GM21360 (cell line): ENCODE results near the gene PHRF1.

ENCODE experiments used
- ATAC-seq: cut with Tn5 transposase; IDR thresholded peaks from one replicate; pipeline ENCODE4 v1.9.1; 2021; ENCODE audit warnings: mild to moderate bottlenecking, moderate library complexity; ENCODE audit not compliant: unreplicated experiment

The PHRF1 gene, protein sequence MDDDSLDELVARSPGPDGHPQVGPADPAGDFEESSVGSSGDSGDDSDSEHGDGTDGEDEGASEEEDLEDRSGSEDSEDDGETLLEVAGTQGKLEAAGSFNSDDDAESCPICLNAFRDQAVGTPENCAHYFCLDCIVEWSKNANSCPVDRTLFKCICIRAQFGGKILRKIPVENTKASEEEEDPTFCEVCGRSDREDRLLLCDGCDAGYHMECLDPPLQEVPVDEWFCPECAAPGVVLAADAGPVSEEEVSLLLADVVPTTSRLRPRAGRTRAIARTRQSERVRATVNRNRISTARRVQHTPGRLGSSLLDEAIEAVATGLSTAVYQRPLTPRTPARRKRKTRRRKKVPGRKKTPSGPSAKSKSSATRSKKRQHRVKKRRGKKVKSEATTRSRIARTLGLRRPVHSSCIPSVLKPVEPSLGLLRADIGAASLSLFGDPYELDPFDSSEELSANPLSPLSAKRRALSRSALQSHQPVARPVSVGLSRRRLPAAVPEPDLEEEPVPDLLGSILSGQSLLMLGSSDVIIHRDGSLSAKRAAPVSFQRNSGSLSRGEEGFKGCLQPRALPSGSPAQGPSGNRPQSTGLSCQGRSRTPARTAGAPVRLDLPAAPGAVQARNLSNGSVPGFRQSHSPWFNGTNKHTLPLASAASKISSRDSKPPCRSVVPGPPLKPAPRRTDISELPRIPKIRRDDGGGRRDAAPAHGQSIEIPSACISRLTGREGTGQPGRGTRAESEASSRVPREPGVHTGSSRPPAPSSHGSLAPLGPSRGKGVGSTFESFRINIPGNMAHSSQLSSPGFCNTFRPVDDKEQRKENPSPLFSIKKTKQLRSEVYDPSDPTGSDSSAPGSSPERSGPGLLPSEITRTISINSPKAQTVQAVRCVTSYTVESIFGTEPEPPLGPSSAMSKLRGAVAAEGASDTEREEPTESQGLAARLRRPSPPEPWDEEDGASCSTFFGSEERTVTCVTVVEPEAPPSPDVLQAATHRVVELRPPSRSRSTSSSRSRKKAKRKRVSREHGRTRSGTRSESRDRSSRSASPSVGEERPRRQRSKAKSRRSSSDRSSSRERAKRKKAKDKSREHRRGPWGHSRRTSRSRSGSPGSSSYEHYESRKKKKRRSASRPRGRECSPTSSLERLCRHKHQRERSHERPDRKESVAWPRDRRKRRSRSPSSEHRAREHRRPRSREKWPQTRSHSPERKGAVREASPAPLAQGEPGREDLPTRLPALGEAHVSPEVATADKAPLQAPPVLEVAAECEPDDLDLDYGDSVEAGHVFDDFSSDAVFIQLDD (N-terminal part only)

DNA sequence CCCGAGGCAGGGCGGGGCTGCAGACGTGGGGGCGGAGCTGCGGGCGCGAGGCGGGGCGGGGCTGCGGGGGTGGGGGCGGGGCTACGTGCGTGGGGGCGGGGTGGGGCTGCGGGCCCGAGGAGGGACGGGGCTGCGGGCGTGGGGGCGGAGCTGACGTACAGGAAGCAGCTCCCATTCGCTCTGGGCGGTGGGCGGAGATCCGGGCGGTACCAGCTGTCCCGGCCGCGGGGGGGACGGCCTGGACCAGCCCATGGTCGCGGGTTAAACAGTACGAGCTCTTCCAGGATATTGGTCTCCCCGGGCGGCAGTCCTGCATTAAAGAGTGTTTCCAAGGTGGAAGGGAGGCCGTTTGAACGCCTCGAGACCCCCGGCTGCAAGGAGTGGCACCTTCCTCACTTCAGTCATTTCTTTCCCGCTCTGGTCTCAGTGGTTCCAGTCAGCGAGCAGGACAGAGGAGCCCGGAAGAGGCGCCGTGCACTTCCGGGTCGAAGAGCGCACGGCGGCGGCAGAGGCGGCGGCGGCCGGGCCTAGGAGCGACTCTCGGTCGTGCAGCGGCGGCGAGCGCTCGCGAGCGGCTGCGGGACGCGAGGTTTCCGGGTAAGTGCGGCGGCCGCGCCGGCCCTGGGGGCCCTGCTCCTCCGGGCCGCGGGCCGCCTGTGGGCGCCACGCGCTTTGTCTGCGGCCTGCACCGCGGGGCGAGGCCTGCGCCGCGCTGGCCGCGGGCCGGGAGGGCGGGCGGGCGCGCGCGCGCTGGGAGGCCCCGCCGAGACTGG lies at the start of gene PHRF1:
Gene PHRF1 (plus strand): TSS at position 475 of the 773 bp plus-strand sequence. CDS start 5,043 bp downstream, outside the sequence.
- peak; percentile 62 for ATAC-seq

DNA sequence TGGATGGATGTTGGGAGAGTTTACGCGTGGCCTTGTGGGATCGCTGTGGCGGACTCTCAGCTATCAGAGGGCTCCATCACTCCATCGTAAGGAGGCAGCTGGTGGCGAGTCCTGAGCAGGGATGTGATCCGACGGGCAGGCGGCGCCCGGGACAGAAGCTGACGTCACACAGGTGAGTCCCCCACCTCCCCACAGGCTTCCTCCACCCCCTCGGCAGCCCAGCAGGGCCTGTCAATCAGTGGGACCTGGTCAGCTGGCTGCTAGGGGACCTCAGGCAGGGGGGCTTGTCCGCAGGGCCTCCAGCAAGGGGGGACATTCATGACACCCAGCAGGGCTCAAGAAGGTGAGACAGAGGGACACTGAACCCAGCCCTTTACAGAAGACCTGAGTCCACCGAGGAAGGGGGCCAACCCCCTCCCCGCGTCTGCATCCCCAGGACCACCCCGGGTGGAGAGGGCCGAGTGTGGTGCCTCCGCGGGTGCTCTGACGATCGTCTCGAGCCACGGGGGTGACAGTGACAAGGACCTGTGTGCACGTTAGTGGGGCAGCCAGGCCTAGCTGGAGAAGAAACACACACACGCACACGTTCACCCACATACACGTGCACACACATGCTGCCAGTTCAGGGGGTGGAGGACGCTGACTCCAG lies 48.0 kb upstream of the PHRF1 start:
- ATAC-seq = no peak

DNA sequence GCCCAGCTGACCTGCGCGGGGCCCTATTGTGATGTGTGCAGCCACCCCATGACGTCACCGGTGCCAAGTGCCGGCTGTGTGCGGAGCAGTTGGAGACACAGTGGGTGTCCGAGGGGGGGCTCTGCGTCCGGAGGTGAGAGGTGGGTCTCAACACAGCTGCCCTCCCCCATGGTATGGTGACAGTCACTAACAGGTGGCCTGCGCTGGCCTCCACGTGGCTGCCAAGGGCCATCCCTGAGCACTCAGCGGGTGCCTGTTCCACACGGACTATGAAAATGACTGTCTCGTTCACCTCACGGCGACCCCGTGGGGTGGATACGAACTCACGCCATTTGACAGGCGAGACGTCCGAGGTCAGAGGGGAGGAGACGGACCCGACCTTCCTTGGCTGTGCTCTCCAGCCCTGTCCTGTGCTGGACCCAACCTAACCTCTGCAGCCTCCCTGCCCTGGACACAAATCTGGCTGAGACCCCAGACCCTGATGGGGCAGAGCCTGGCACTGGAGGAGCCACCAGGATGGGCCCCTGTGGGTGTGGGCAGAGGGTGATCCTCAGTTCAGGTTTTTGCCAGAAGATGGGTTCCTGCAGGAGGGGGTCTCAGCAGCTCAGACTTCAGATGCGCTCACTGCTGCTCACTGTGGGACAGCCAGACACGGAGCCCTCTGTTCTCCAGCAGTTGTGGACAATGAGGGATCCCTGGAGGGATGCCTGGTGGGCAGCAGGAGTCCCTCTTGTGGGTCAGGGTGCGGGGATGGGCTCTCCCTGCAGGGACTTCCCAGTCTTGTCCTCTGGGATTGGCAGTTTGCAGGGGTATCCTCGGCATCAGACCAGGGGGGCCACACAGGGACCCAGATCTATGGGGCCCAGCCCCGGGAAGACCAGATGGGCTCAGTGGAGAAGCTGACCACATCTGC lies 47.2 kb upstream of the PHRF1 start:
- ATAC-seq = no peak

DNA sequence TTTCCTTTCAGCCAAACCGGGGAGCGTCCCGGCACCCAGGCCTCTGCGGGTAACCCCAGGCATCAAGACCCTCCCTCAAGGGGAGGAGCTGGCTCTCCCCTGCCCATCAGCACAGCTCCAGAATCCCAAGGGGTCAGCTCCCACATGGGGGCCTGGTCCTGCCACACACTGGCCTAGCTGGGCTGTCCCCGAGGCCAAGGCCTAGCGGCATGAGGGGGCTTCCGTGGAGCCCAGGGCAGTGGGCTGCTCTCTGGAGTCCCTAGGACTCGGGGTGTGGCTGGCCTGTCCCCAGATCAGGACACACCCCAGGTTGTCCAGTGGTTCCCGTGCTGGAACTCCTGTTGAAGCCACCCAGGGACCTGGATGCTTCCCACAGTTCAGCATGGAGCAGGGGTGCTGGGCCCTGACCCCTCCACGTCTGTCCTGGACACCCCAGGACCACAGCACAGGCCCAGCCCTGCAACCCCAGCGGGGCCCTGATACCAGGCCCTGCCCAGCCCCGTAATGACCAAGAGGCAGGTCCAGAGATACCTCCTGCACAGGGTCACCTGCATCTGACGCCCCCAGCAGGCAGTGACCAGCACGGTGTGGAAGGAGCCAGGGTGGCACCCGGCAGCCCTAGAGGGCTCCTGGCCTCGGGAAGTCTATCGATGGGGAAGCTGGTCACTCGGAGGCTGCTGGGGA lies 46.4 kb upstream of the PHRF1 start:
- no peak for ATAC-seq

DNA sequence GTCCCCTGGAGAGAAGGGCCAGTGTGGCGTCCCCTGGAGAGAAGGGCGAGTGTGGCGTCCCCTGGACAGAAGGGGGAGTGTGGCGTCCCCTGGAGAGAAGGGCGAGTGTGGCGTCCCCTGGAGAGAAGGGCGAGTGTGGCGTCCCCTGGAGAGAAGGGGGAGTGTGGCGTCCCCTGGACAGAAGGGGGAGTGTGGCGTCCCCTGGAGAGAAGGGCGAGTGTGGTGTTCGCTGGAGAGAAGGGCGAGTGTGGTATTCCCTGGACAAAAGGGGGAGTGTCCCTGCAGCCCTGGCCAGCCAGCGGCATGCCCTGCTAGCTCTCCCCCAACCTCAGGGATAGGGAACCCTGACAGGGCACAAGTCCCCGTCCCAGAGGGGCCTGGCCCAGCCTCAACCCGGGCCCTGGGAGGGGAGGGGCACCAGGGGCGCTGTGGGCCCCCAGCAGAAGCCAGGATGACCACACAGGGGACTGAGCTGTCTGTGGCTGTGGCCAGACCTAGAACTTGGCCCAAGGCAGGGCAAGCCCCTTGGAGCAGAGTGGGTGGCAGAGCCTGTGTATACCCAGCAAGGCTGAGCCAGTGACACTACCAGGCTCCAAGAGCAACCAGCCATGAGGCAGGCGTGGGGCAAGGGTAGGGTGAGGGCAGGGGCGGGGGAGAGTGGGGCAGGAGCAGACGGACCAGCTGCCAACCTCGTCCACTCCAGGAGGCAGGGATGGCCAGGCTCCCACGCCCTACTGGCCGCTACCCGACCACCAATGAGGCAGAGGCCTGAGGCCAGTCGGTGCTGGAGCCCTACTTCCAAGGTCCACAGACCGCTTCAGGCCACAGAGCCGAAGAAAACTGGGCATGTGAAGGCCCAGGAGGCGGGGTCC lies 45.1 kb upstream of the PHRF1 start:
- no peak for ATAC-seq

DNA sequence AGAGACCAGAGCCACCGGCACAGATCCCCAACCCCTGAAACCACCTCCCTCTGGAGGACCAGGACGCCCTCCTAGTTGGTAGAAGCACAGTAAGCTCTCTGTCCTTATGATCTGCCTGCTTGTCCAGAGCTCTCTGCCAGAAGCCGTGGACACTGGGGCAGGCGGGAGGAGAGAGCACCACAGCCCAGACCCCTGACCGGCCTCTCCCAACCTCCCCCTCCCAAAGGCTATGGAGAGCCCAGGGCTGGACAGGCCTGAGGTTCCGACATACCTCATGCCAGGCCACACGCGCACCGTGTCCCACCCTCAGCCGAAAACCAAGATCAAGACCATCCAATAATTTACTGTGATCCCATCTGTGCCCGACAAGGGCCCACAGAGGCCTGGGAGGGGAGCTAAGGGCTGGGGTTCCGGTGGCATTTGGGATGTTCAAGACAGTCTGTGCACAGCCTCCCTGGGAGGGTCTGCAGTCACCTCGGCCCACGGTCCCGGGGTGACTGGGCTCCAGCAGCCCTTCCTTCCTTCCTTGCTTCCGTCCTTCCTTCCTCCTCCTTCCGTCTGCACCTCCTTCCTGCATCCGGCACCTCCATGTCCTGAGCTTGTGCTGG lies 44.2 kb upstream of the PHRF1 start:
- no peak for ATAC-seq

DNA sequence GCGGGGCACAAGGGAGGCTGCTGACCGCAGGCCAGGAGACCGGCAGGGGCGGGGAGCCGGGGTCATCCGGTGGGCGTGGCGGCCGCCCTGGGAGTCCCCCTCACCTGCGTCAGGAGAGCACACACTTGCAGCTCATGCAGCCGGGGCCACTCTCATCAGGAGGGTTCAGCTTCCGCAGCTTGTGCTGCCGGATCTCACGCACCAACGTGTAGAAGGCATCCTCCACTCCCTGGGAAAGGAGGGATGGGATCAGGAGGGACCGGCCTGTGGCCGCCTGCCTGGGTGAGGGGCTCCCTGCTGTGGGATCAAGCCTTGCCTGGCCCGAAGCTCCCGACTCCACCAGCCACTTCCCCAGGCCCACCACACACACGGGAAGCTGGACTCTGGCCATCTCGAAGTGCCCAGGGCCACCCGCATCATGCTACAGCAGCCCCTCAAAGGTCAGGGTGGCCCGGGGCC lies 43.7 kb upstream of the PHRF1 start:
- ATAC-seq = no peak

DNA sequence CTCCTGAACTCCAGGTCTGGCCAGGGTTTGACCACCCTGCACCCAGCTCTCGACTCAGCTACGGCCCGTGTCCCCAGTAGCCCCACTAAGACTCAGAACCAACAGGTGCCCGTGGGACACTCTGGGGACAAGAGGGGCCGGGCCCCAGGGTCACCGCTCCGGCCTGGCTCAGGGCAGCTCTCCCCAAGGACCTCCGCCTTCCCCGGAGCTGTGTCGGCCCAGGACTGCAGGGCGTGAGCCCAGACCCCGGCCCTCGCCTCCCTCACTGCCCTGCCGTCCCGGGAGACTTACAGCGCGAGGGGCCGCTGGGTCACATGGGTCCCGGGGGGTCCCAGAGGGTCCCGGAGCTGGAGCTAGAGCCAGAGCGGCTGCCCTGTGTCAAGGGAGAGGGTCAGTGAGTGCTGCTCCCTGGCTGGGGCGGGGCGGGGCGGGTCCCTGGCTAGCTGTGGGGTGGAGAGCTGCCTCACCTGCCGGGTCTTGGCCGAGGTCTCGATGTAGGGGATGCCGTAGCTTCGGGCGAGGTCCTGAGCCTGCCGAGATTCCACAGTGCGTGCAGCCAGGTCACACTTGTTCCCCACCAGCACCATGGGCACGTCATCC lies 43.2 kb upstream of the PHRF1 start:
- ATAC-seq = no peak

DNA sequence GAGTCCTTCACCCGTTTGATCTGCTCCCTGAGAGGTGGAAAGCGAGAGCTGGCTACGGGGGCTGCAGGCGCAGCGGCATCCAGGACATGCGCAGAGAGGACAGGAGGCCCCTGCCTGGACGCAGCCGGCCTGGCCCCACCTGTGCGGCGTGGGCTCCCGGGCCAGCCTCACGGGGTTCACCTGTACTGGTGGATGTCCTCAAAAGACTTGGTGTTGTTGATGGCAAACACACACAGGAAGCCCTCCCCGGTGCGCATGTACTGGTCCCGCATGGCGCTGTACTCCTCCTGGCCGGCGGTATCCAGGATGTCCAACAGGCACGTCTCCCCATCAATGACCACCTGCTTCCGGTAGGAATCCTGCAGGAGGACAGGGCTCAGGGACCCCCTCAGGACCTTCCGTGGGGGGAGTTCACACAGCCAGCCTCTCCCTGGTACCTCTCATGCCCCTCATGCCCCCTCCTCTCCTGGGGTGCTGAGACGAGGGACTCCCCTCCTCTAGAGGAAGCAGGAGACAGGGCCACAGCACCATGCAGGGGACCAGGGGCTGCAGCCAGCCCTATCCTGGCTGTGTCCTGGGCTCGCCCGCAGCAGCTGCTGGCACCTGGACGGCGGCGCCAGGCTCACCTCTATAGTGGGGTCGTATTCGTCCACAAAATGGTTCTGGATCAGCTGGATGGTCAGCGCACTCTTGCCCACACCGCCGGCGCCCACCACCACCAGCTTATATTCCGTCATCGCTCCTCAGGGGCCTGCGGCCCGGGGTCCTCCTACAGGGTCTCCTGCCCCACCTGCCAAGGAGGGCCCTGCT lies 42.5 kb upstream of the PHRF1 start:
- ATAC-seq = no peak

DNA sequence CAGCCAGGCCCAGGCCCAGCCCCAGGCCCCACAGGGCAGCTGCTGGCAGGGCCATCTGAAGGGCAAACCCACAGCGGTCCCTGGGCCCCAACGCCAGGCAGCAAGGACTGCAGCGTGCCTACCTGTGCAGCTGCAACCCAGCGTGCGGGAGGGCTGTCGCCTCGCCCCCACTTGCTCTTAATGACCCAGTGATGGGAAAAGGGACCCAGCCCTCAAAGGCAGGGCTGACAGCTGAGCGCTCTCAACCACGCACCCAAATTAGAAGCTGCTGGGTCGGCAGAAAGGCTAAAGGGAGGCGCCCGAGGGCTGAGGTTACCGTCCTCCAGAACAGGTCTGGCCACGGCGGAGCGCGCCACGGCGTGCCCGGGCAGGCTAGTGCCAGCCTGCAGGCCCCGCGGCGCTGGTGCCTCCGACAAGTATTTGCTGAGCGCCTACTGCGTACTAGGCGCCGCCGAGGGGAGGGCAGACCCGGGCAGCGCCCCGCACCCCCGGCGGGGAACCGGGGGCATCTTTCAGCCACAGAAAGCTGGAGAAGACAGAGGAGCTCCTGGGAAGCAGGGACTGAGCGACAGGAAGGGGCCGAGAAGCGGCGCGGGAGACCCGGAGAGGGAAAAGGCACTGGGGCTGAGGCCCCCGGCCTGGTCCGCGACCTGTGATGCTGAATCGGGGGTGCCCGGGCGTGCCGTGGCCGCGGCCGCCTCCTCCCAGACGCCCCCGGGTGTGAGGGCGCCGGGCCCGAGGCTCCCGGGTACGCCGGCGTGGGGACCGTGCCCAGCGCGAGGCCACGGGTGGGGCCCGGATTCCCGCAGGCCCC lies 41.7 kb upstream of the PHRF1 start:
- peak; percentile 0 for ATAC-seq

DNA sequence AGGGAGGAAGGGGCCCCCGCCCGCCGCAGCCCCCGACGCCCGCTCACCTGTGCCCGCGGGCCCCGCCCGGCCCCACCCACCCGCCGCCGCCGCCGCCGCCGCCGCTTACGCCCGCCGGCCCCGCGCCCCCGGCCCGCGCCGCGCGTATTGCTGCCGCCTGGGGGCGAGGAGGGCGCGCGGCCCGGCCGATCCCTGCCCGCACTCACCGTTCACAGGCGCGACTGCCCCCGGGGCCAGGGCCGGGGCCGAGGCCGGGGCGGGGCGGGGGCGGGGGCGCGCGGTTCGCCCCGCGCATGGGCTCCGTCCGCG lies 41.1 kb upstream of the PHRF1 start:
- no peak for ATAC-seq

DNA sequence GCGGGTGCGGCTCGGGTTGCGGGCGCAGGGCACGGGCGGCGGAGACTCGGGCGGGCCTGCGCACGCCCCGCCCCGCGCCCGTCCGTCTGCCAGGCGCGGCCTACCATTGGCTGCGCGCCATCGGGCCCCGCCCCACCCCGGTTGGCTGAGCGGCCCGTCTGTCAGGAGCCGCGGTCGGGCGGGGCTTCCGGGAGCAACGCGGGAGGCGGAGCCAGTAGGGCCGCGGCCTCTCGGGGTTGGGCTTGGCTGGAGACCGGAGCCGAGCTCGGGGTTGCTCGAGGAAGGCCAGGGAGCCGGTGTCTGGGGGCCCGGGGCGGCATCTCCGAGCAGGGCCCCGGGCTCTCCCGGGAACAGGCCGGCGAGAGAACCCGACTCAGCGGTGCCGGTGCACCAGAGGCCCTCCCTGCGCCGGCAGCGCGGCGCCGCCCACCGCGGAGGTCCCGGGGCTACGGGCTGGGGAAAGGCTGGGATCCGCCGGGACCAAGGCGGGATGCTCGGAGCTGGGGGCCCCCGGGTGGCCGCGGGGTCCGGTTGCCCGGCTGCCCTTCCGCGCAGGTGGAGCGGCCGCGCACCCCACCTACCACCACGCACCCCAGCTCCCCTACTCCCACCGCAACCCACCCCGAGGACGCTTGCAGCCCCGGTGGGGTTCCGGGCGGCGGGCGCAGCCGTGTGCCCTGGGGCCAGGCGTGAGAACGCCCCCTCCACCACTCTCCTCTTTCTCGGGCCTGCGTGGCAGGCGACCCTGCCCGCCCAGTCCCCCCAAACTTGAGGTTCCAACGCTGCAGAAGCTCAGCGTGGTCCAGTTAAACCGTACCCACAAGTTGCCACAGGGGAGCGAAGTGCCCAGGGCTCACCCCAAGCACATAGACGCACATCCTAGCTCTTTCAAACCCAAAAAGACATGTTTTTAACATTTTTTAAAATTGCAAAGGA lies 40.5 kb upstream of the PHRF1 start, which contains the start of gene HRAS:
Gene HRAS (minus strand): TSS at position 58 of the 936 bp plus-strand sequence.
- peak; percentile 57 for ATAC-seq

DNA sequence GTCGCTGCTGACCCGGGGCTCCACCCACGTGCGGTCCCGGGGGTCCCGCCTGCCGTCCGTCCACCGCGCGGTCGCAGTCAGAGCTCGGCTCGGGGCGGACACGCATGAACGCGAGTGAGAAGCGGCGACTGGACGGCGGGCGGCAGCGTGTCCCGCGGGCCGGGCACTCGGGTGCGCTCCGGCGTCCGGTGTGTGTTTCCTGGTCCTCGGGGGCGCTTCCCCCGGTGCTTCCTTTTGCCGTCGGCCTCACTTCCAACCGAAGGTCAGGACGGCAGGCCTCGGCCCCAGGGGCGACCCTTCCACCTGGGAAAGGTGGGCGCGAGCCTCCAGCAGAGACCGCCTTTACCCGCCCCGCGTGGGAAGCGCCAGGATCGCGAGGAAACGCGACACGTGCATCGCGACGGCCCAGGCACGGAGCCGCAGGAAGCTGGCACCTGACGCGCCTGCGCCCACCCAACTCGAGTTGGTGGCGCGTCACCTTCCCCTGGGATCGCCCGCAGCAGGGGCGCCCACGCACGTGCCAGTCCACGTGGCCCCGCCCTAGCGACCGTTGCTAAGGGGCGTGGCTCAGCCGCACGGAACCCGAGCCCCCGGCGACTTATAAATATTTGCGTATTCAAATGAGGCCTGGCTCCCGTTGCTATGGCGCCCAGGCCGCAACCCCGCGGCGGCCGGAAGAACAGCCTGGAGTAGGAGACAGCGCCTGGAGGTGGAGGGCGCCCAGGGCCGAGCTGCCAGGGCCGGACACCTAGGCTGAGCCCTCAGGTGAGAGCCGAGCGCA lies 39.2 kb upstream of the PHRF1 start, which contains the start of gene LRRC56:
Gene LRRC56 (plus strand): TSS at position 687 of the 781 bp plus-strand sequence. CDS start 3,158 bp downstream, outside the sequence.
- peak; percentile 39 for ATAC-seq
